Left renal pelvis (tissue), 4 donors: ENCODE measurements around the gene LRP2. TPM values are rescaled to one million over a fixed set of nuclear protein-coding genes. Genes with fewer than 3 reads are reported as not detected.
A peak's percentile ranks its signal among the peaks of the same experiment; 100 is the strongest.
"Not testable (repeated sequence)": the region's sequence is repeated elsewhere in the genome, so short reads cannot be mapped to it uniquely, and the experiment has no call there.

Source experiments
- DNase-seq, 4 donors: peaks; one replicate each; pipeline ENCODE4 v3.0.0-alpha.2; 2013; ENCODE audit warnings: low read depth in 4 of 4, low spot score in 3 of 4
- polyA plus RNA-seq, 4 donors: library from polyadenylated mRNA; unstranded; fragments of 120-200 nt; gene quantifications; one replicate each; pipeline ENCODE4 v1.2.1, GENCODE V29; 2013; ENCODE audit not compliant: insufficient read length in 4 of 4

LRP2 gene
- polyA plus RNA-seq, 4 donors, result 2.1 to 161 (median 117) TPM

GRCh38 chr2:169136428-169136827 is 225.9 kb downstream of the LRP2 start:
- not testable (repeated sequence) for DNase-seq

- not testable (repeated sequence) for DNase-seq
These were observed 228.1 kb downstream of the LRP2 start for GRCh38 chr2:169134272-169134671.

- no peak for DNase-seq
These were observed 230.5 kb downstream of the LRP2 start for GRCh38 chr2:169131587-169132512.

GRCh38 chr2:169129703-169130243 is 232.6 kb downstream of the LRP2 start:
- DNase-seq, result no peak

- no peak for DNase-seq
These were observed 242.5 kb downstream of the LRP2 start for GRCh38 chr2:169119851-169120250.

- DNase-seq, result no peak
These were observed 243.1 kb downstream of the LRP2 start for GRCh38 chr2:169119123-169119760.

- no peak for DNase-seq
These were observed 244.3 kb downstream of the LRP2 start for GRCh38 chr2:169118060-169118459.

GRCh38 chr2:169116993-169117392 is 245.3 kb downstream of the LRP2 start:
- DNase-seq, result no peak

GRCh38 chr2:169116327-169116726 is 246.0 kb downstream of the LRP2 start:
- DNase-seq, result no peak

- DNase-seq, result no peak
These were observed 248.3 kb downstream of the LRP2 start for GRCh38 chr2:169114056-169114455.

GRCh38 chr2:169112841-169113240 is 249.5 kb downstream of the LRP2 start:
- DNase-seq, result no peak

- DNase-seq, result no peak
These were observed 251.4 kb downstream of the LRP2 start for GRCh38 chr2:169110916-169111315.

GRCh38 chr2:169110419-169110818 is 251.9 kb downstream of the LRP2 start:
- DNase-seq, result no peak

- DNase-seq, result peak; percentile 44 to 66 (median 62)
These were observed 252.6 kb downstream of the LRP2 start for GRCh38 chr2:169109502-169110409.

GRCh38 chr2:169108099-169108884 is 254.0 kb downstream of the LRP2 start:
- DNase-seq, result no peak

- no peak for DNase-seq
These were observed 254.7 kb downstream of the LRP2 start for GRCh38 chr2:169107645-169108044.

- no peak for DNase-seq
These were observed 255.5 kb downstream of the LRP2 start for GRCh38 chr2:169106563-169107545.

- no peak for DNase-seq
These were observed 256.2 kb downstream of the LRP2 start for GRCh38 chr2:169106134-169106533.

GRCh38 chr2:169105476-169105875 is 256.9 kb downstream of the LRP2 start:
- DNase-seq, result no peak
